Kidney capillary endothelial cell (primary cell): ENCODE data around the gene MSI2.

Experiments used
- DNase-seq: peaks from one replicate; pipeline ENCODE4 v3.0.0-alpha.2; 2018; ENCODE audit warnings: low spot score

Gene MSI2

DNA sequence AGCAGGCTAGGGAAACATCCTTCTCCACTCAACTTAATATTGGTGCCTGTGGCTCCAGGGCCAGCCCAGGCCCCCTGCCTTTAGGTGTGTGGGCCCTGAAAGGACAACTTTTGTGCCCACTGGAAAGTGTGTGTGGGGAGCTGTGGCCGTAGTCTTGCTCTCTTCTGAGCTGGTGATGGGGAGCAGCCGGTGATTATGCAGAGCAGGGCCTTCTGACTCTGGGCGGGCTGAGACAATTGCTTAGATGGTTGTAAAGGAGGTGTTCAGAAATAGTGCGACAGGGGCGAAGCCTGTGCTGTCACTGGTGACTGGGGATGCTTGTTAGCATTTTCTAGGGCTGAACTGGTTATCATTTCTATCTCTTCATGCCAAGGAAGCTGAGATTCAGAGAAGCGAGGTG lies 62.6 kb downstream of the MSI2 start:
- DNase-seq = no peak

- DNase-seq = no peak
Observed at GRCh38 chr17:57319806-57320205, 63.5 kb downstream of the MSI2 start.

GRCh38 chr17:57323391-57323790 lies 67.1 kb downstream of the MSI2 start:
- DNase-seq = no peak

DNA sequence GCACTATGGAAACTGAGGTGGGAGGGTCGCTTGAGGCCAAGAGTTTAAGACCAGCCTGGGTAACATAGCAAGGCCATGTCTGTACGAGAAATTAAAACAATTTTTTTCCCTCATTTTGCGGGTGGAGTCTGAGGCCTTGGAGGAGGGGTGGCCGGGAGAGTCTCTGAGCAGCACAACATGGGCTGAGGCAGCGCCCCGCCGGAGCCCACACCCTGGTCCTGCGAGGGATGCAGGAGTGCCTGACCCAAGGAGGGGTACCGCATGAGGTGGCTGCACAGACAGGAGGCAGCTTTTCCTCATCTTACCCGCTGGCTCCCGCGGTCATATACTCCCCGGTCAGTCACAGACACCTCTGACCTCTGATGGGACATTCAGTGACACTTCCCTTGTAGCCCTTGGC lies 67.7 kb downstream of the MSI2 start:
- no peak for DNase-seq

- DNase-seq = no peak
Observed at GRCh38 chr17:57324631-57325030, 68.3 kb downstream of the MSI2 start.

DNA sequence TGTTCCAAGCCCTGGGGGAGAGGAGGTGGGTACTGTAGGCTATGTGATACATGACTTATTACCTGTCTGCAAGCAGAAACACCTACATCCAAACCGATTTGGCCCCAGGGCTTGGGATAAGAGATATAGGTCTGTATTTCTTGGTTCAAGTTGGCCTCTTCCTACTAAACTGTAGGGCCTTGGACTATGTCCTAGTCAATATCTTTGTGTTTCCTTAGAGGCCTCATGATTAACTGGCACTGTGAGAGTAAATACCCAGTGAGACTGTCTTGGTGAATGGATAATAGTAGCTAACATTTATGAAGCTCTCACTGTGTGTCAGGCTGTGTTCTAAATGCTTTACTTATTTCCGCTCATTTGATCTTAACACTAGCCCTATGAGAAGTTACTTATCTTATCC lies 70.0 kb downstream of the MSI2 start:
- DNase-seq = no peak

- no peak for DNase-seq
Observed at GRCh38 chr17:57326764-57327163, 70.4 kb downstream of the MSI2 start.

DNA sequence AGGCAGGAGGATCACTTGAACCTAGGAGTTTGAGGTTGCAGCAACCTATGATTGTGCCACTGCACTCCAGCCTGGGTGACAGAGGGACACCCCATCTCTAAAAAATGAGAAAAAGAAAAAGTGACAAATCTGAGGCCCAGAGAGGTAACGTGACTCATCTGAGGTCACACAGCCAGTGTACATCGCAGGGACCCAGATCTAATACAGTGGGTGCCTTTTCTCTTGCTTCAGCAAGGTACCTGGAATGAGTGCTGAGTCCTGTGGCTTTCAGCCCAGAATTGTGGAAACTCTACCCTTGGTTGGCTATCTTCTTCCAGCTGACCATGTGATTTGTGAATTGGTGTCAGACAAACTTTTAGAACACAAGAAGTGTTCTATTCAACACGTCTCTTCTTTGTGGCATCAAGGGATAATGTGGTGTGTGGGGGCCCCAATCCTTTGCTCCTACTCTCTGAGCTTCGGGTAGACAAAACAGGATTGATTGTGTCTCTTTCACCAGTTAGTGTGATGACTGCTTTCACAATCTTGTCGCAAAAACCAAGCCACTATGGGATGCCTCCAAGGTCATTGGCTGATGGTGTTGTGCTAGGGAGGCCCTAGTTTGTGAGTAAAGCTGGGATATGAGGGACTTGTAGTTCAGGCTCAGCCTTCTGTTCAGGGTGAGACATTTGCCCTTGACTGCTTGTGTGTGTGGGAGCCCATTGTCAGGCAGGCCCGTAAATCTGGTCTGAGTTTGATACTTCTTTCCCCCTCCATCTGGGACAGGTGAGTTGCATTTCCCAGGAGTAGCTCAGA lies 71.0 kb downstream of the MSI2 start:
- no peak for DNase-seq

- DNase-seq = no peak
Observed at GRCh38 chr17:57328109-57328882, 72.0 kb downstream of the MSI2 start.

DNA sequence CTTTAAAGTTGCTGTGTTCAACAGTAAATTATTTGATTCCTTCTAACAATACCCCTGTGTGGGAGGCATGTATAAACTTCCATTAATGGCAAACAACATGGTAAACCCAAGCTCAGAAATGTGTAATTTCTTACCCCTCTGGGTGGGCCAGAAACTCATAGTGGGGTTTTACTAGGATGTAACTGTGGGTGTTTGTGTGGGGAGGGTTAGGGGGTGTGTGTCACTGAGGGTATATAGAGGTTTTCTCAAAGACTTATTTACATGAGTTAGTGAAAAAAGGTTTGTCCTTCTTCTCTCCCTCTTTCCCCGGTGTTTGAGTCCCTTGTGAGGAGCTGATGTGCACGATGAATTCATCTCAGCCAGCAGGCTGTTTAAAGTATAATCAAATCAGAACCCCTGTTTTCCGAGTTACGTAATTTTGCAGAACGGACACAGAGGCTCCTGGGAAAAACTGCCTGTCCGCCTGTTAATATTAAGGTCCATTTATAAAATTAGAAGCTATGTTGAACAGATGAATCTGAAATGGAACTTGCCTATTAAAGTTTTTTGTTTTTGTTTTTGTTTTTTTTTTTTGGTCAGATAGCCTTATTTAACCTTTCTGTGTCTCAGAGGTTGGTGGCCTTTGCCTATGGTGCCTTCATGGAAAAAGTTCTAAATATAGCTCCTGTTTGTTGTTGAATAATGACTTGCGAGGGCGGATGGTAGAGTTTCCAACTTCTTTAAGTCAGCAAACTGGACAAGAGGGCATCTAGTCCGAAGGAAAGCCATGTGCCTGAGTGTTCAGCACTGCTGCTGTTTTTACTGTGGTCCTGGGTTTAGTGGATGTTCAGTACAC lies 73.3 kb downstream of the MSI2 start:
- DNase-seq = no peak

GRCh38 chr17:57330587-57330986 lies 74.3 kb downstream of the MSI2 start:
- DNase-seq = no peak

DNA sequence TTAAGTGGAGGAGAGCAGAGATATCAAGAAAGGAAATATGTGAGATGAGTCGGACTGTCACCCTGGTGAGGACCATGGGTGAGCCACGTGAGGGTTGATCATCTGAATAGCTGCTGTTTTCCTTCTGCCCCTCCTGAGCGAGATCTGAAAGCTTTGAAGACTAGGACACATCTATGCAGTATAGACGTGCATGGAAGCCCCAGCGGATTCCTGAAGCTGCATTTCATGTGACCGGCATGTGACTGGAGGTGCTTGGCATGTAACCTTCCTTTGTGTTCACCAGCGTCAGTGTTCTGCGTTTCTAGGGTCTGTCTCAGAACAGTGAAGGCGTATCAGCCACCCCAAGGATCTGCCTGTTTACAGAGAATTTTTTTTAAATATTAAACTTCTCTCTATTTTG lies 75.1 kb downstream of the MSI2 start:
- no peak for DNase-seq

DNA sequence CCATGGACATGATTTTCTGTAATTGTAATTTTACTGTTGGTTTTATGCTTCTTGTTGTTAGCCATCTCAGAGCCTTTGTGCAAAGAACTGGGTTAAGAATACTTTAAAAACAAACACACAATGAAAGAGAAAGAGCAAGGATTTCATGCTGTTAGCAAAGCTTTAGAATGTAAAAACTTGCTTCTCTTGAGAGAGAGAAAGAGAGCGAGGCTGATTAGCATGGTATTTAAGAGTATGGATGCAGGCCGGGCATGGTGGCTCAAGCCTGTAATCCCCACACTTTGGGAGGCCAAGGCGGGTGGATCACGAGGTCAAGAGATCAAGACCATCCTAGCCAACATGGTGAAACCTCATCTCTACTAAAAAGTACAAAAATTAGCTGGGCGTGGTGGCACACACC lies 76.2 kb downstream of the MSI2 start:
- no peak for DNase-seq

GRCh38 chr17:57335195-57335792 lies 79.0 kb downstream of the MSI2 start:
- DNase-seq = no peak

- no peak for DNase-seq
Observed at GRCh38 chr17:57337390-57337789, 81.1 kb downstream of the MSI2 start.

- no peak for DNase-seq
Observed at GRCh38 chr17:57338257-57338914, 82.1 kb downstream of the MSI2 start.

- no peak for DNase-seq
Observed at GRCh38 chr17:57340160-57340981, 84.0 kb downstream of the MSI2 start.

DNA sequence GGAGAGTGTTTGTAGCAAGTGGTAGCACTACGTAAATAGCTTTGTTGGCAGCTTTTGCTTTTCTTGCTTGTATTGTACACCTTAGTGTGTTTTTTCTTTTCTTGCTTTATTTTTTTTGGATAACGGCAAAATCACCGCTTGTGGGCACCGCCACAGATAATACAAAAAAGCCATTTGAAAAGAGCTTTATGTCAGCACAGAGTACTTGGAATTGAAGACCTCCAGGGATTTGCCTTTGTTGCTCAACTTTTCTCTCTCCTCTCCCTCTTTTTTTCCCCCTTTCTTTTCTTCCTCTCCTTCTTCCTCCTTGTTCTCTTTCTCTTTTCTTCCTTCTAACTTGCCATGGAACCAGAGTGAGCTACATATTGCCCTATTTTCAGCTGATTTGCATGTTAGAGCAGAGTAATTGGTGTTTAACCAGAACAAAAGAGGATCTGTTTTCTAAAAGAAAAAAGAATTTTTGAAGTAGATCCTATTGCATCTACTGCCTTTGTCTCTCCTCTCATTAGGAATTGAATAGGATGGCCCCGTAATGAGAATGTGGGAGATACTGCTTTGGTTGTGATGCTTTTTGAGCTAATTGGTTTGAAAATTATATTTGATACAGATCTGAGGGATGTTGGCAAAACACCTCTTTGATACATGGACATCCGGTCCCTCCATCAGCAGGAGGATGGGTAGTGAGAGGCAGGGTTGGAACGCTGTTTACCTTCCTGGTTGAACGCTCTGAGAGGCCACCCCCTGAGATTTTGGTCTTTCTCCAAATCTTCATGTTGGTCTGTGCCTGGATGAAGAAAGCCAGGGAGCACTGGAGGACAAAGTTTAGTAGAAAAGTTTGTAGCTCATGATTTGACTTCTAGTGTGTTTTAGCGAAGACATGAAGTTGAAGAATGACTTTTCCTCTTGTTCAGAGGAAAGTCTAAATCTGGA lies 85.6 kb downstream of the MSI2 start:
- no peak for DNase-seq

DNA sequence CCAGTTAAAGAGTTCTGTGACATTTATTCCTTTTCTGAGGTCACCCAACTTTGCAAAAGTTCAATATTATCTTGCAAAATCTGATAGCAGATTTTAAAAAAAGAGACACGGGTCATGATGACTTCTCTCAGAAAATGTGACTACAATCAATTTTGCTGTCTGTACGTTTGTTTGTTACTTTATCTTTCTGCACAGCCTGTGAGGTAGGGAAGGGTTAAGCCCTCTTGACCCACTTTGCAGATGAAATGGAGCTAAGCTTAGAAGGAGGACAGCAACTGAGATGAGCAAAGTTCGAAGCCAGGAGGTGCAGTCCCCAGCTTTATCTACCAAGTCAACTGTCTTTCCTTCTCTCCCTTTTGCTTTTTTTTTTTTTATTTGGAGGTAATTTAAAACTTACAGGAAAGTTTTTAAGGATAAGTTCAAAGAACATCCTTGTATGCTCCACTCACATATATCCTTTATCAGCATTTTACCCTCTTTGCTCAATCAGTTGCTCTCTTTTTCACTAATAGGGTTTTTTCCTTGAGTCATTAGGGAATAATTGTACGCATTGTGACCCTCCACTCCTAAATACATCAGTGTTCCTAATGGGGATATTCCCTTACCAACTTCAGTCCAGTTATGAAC lies 86.8 kb downstream of the MSI2 start:
- DNase-seq = no peak
